GM12864 (cell line): ENCODE measurements around the gene KCNK2.
"Not testable (repeated sequence)": the region's sequence is repeated elsewhere in the genome, so short reads cannot be mapped to it uniquely, and the experiment has no call there.

Experiments used
- DNase-seq: peaks from one replicate; pipeline ENCODE4 v3.0.0-alpha.2; 2011; ENCODE audit warnings: low read depth
- H3K4me3 ChIP-seq: 2 replicates; pipeline ENCODE4 v1.5.1; 2011; ENCODE audit warnings: mild to moderate bottlenecking, low read depth, low read length, control low read depth
- CTCF ChIP-seq: IDR thresholded peaks from 2 replicates; pipeline ENCODE4 v1.5.1; 2011; ENCODE audit warnings: low read depth, mild to moderate bottlenecking, moderate library complexity, low read length, control low read depth, inconsistent platforms; ENCODE audit errors: missing control alignments

Gene KCNK2

GRCh38 chr1:215143497-215143896, 61.0 kb downstream of the KCNK2 start:
- H3K4me3 ChIP-seq, result no peak overlapping the region
- TF ChIP-seq CTCF, result no peak
- DNase-seq, result no peak

GRCh38 chr1:215146240-215146975, 63.9 kb downstream of the KCNK2 start:
- no peak for DNase-seq
- peak; percentile 21 for TF ChIP-seq CTCF
- H3K4me3 ChIP-seq, result no peak overlapping the region

GRCh38 chr1:215147024-215147423, 64.5 kb downstream of the KCNK2 start:
- H3K4me3 ChIP-seq, result no peak overlapping the region
- TF ChIP-seq CTCF, result no peak
- no peak for DNase-seq

- H3K4me3 ChIP-seq, result no peak overlapping the region
- no peak for TF ChIP-seq CTCF
- no peak for DNase-seq
Measured at GRCh38 chr1:215151841-215152549, 69.5 kb downstream of the KCNK2 start.

GRCh38 chr1:215156232-215156631, 73.7 kb downstream of the KCNK2 start:
- no peak for TF ChIP-seq CTCF
- no peak for DNase-seq
- H3K4me3 ChIP-seq, result no peak overlapping the region

- no peak overlapping the region for H3K4me3 ChIP-seq
- no peak for DNase-seq
- no peak for TF ChIP-seq CTCF
Measured at GRCh38 chr1:215160351-215160750, 77.8 kb downstream of the KCNK2 start.

- H3K4me3 ChIP-seq, DNase-seq: not testable (repeated sequence)
Measured at GRCh38 chr1:215163144-215163543, 80.6 kb downstream of the KCNK2 start.
